GM12874 (cell line): ENCODE data around the gene KIFC1.

ENCODE experiments used
- CTCF ChIP-seq: IDR thresholded peaks from 2 replicates; pipeline ENCODE4 v1.5.1; 2011; ENCODE audit warnings: low read depth, mild to moderate bottlenecking, control low read depth, low read length, moderate library complexity; ENCODE audit not compliant: insufficient read depth

KIFC1 gene

GRCh38 chr6:33443025-33443424, 51.4 kb downstream of the KIFC1 start:
- no peak for TF ChIP-seq CTCF

GRCh38 chr6:33443619-33444504, 52.2 kb downstream of the KIFC1 start:
- TF ChIP-seq CTCF = no peak

GRCh38 chr6:33445119-33445603, 53.5 kb downstream of the KIFC1 start:
- TF ChIP-seq CTCF = no peak

- no peak for TF ChIP-seq CTCF
Observed at GRCh38 chr6:33446356-33446755, 54.7 kb downstream of the KIFC1 start.

- no peak for TF ChIP-seq CTCF
Observed at GRCh38 chr6:33450434-33450833, 58.8 kb downstream of the KIFC1 start.

GRCh38 chr6:33451606-33452005, 60.0 kb downstream of the KIFC1 start:
- TF ChIP-seq CTCF = no peak

- TF ChIP-seq CTCF = no peak
Observed at GRCh38 chr6:33452496-33452895, 60.9 kb downstream of the KIFC1 start.
